ENCODE results near the gene BNIP3.
"Not testable (repeated sequence)": the region's sequence is repeated elsewhere in the genome, so short reads cannot be mapped to it uniquely, and the experiment has no call there.

BNIP3 gene

GRCh38 chr10:131954356-131954965, 27.3 kb downstream of the BNIP3 start:
- no peak overlapping the region for H3K4me2 ChIP-seq (ENCODE audit: low read length)
- H3K9me2 ChIP-seq (replicated peaks; ENCODE audit: control insufficient read depth, low read length), result no peaks in the 10 kb centered on the region
- no peaks in the 10 kb centered on the region for H3K4me1 ChIP-seq (ENCODE audit: control insufficient read depth, low read length)
- no peaks in the 10 kb centered on the region for H4K20me1 ChIP-seq (ENCODE audit: control insufficient read depth, insufficient read depth, low read depth, low read length)
- TF ChIP-seq CTCF (IDR thresholded peaks at IDR 0.05; ENCODE audit: low read depth, low read length, poor library complexity, severe bottlenecking) (no peak), EZH2phosphoT487 (IDR thresholded peaks at IDR 0.05; ENCODE audit: borderline replicate concordance, low read length) (no peak)
- H3K27me3 ChIP-seq (ENCODE audit: control insufficient read depth, low read length), result no peaks in the 10 kb centered on the region
- no peaks in the 10 kb centered on the region for H3K79me2 ChIP-seq (ENCODE audit: control insufficient read depth, low read length)
- H3K36me3 ChIP-seq (ENCODE audit: control insufficient read depth, low read length), result peaks cover 57% of the 10 kb centered on the region
- H3K9me3 ChIP-seq (ENCODE audit: control insufficient read depth, insufficient read depth, low read length), result no peaks in the 10 kb centered on the region
- H3F3A ChIP-seq (ENCODE audit: control insufficient read depth, insufficient read depth), result no peaks in the 10 kb centered on the region
- H3K4me3 ChIP-seq (ENCODE audit: low read length), result no peak overlapping the region
- H3K27ac ChIP-seq (ENCODE audit: low read depth, low read length), result no peak overlapping the region

GRCh38 chr10:131949908-131950307, 31.8 kb downstream of the BNIP3 start:
- H3K9me2 ChIP-seq (replicated peaks; ENCODE audit: control insufficient read depth, low read length); H3K4me1 ChIP-seq (ENCODE audit: control insufficient read depth, low read length); H3K4me2 ChIP-seq (ENCODE audit: low read length); H3K4me3 ChIP-seq (ENCODE audit: low read length); H4K20me1 ChIP-seq (ENCODE audit: control insufficient read depth, insufficient read depth, low read depth, low read length); H3F3A ChIP-seq (ENCODE audit: control insufficient read depth, insufficient read depth); H3K79me2 ChIP-seq (ENCODE audit: control insufficient read depth, low read length); H3K27me3 ChIP-seq (ENCODE audit: control insufficient read depth, low read length); H3K9me3 ChIP-seq (ENCODE audit: control insufficient read depth, insufficient read depth, low read length); H3K27ac ChIP-seq (ENCODE audit: low read depth, low read length): not testable (repeated sequence)
- H3K36me3 ChIP-seq (ENCODE audit: control insufficient read depth, low read length), result peaks cover 75% of the 10 kb centered on the region

- Histone ChIP-seq H4K20me1 (ENCODE audit: control insufficient read depth, insufficient read depth, low read depth, low read length) (no peaks in the 10 kb centered on the region), H3K9me2 (replicated peaks; ENCODE audit: control insufficient read depth, low read length) (no peaks in the 10 kb centered on the region), H3K27me3 (ENCODE audit: control insufficient read depth, low read length) (no peaks in the 10 kb centered on the region), H3K4me2 (ENCODE audit: low read length) (no peak overlapping the region), H3F3A (ENCODE audit: control insufficient read depth, insufficient read depth) (no peaks in the 10 kb centered on the region), H3K36me3 (ENCODE audit: control insufficient read depth, low read length) (peaks cover 72% of the 10 kb centered on the region), H3K27ac (ENCODE audit: low read depth, low read length) (no peak overlapping the region), H3K4me3 (ENCODE audit: low read length) (no peak overlapping the region), H3K4me1 (ENCODE audit: control insufficient read depth, low read length) (no peaks in the 10 kb centered on the region), H3K79me2 (ENCODE audit: control insufficient read depth, low read length) (no peaks in the 10 kb centered on the region), H3K9me3 (ENCODE audit: control insufficient read depth, insufficient read depth, low read length) (no peaks in the 10 kb centered on the region)
- no peak for TF ChIP-seq EZH2phosphoT487 (IDR thresholded peaks at IDR 0.05; ENCODE audit: borderline replicate concordance, low read length)
- no peak for TF ChIP-seq CTCF (IDR thresholded peaks at IDR 0.05; ENCODE audit: low read depth, low read length, poor library complexity, severe bottlenecking)
These were observed 32.5 kb downstream of the BNIP3 start for GRCh38 chr10:131949041-131949862.

GRCh38 chr10:131948501-131948900, 33.2 kb downstream of the BNIP3 start:
- no peaks in the 10 kb centered on the region for H3K4me1 ChIP-seq (ENCODE audit: control insufficient read depth, low read length)
- H3K79me2 ChIP-seq (ENCODE audit: control insufficient read depth, low read length), result no peaks in the 10 kb centered on the region
- no peaks in the 10 kb centered on the region for H3K27me3 ChIP-seq (ENCODE audit: control insufficient read depth, low read length)
- H3K4me2 ChIP-seq (ENCODE audit: low read length), result no peak overlapping the region
- H3K36me3 ChIP-seq (ENCODE audit: control insufficient read depth, low read length), result peaks cover 73% of the 10 kb centered on the region
- H3K27ac ChIP-seq (ENCODE audit: low read depth, low read length), result no peak overlapping the region
- H3K9me2 ChIP-seq (replicated peaks; ENCODE audit: control insufficient read depth, low read length), result no peaks in the 10 kb centered on the region
- TF ChIP-seq EZH2phosphoT487 (IDR thresholded peaks at IDR 0.05; ENCODE audit: borderline replicate concordance, low read length) (no peak), CTCF (IDR thresholded peaks at IDR 0.05; ENCODE audit: low read depth, low read length, poor library complexity, severe bottlenecking) (no peak)
- no peak overlapping the region for H3K4me3 ChIP-seq (ENCODE audit: low read length)
- 0 out of 2 replicates have a peak, but pooled peaks cover 2% of the 10 kb centered on the region for H4K20me1 ChIP-seq (ENCODE audit: control insufficient read depth, insufficient read depth, low read depth, low read length)
- H3K9me3 ChIP-seq (ENCODE audit: control insufficient read depth, insufficient read depth, low read length), result no peaks in the 10 kb centered on the region
- no peaks in the 10 kb centered on the region for H3F3A ChIP-seq (ENCODE audit: control insufficient read depth, insufficient read depth)

All from DOHH2 (cell line).